Measurements from ENCODE around the gene ASS1.

DNA sequence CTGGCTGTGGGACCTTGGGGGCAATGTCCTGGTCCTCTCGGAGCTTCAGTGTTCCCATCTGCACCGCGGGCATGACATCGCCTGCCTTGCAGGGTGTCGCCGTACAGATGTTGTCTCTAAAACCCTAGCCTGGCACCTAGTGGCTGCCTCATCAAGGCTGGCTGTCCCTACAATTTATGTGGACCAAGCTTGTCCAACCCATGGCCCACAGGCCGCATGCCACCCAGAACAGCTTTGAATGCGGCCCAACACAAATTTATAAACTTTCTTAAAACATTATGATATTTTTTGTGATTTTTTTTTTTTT is 18.3 kb upstream of the ASS1 start:
- no peak for TF ChIP-seq ZNF785 (tag by site-specific recombination; IDR thresholded peaks at IDR 0.05)
- TF ChIP-seq, protein P1, sequence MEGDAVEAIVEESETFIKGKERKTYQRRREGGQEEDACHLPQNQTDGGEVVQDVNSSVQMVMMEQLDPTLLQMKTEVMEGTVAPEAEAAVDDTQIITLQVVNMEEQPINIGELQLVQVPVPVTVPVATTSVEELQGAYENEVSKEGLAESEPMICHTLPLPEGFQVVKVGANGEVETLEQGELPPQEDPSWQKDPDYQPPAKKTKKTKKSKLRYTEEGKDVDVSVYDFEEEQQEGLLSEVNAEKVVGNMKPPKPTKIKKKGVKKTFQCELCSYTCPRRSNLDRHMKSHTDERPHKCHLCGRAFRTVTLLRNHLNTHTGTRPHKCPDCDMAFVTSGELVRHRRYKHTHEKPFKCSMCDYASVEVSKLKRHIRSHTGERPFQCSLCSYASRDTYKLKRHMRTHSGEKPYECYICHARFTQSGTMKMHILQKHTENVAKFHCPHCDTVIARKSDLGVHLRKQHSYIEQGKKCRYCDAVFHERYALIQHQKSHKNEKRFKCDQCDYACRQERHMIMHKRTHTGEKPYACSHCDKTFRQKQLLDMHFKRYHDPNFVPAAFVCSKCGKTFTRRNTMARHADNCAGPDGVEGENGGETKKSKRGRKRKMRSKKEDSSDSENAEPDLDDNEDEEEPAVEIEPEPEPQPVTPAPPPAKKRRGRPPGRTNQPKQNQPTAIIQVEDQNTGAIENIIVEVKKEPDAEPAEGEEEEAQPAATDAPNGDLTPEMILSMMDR (tag by site-specific recombination; IDR thresholded peaks at IDR 0.05), result peak; percentile 40; the same call in 1 of the 2 replicates
- no peak for TF ChIP-seq HOXA7 (CRISPR knock-in tag; IDR thresholded peaks at IDR 0.05; ENCODE audit: borderline replicate concordance)
- TF ChIP-seq PRDM1 (tag by site-specific recombination; IDR thresholded peaks at IDR 0.05), result no peak
- TF ChIP-seq ZNF202 (tag by site-specific recombination; IDR thresholded peaks at IDR 0.05; ENCODE audit: borderline replicate concordance), result no peak
- TF ChIP-seq, protein P2, sequence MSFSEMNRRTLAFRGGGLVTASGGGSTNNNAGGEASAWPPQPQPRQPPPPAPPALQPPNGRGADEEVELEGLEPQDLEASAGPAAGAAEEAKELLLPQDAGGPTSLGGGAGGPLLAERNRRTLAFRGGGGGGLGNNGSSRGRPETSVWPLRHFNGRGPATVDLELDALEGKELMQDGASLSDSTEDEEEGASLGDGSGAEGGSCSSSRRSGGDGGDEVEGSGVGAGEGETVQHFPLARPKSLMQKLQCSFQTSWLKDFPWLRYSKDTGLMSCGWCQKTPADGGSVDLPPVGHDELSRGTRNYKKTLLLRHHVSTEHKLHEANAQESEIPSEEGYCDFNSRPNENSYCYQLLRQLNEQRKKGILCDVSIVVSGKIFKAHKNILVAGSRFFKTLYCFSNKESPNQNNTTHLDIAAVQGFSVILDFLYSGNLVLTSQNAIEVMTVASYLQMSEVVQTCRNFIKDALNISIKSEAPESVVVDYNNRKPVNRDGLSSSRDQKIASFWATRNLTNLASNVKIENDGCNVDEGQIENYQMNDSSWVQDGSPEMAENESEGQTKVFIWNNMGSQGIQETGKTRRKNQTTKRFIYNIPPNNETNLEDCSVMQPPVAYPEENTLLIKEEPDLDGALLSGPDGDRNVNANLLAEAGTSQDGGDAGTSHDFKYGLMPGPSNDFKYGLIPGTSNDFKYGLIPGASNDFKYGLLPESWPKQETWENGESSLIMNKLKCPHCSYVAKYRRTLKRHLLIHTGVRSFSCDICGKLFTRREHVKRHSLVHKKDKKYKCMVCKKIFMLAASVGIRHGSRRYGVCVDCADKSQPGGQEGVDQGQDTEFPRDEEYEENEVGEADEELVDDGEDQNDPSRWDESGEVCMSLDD (tag by site-specific recombination; IDR thresholded peaks at IDR 0.05), result no peak
- TF ChIP-seq ZNF311 (tag by site-specific recombination; IDR thresholded peaks at IDR 0.05; ENCODE audit: borderline replicate concordance), result no peak
- no peak for TF ChIP-seq ZNF837 (tag by site-specific recombination; IDR thresholded peaks at IDR 0.05)
- no peak for TF ChIP-seq SALL2 (tag by site-specific recombination; IDR thresholded peaks at IDR 0.05; ENCODE audit: borderline replicate concordance)
- TF ChIP-seq ZNF654 (tag by site-specific recombination; IDR thresholded peaks at IDR 0.05; ENCODE audit: low read depth), result no peak
- no peak for TF ChIP-seq ZFP3 (tag by site-specific recombination; IDR thresholded peaks at IDR 0.05; ENCODE audit: low read depth)
